Measurements from ENCODE around the gene ABR. TPM values are rescaled to one million over a fixed set of nuclear protein-coding genes. Genes with fewer than 3 reads are reported as not detected.
"Not testable (repeated sequence)": the region's sequence is repeated elsewhere in the genome, so short reads cannot be mapped to it uniquely, and the experiment has no call there.

Gene ABR
- total RNA-seq, 1 donor from 2014 or later, result 59.7 TPM

- H3K27ac Mint-ChIP-seq (ENCODE audit: unreplicated experiment), result no peak overlapping the region
- H3K4me3 Mint-ChIP-seq, result peak overlapping the region; percentile 31
- peaks cover 17% of the 10 kb centered on the region for H3K4me1 Mint-ChIP-seq
- no peaks in the 10 kb centered on the region for H3K9me3 Mint-ChIP-seq
- no peaks in the 10 kb centered on the region for H3K27me3 Mint-ChIP-seq (ENCODE audit: low read depth)
- TF ChIP-seq, protein P1, sequence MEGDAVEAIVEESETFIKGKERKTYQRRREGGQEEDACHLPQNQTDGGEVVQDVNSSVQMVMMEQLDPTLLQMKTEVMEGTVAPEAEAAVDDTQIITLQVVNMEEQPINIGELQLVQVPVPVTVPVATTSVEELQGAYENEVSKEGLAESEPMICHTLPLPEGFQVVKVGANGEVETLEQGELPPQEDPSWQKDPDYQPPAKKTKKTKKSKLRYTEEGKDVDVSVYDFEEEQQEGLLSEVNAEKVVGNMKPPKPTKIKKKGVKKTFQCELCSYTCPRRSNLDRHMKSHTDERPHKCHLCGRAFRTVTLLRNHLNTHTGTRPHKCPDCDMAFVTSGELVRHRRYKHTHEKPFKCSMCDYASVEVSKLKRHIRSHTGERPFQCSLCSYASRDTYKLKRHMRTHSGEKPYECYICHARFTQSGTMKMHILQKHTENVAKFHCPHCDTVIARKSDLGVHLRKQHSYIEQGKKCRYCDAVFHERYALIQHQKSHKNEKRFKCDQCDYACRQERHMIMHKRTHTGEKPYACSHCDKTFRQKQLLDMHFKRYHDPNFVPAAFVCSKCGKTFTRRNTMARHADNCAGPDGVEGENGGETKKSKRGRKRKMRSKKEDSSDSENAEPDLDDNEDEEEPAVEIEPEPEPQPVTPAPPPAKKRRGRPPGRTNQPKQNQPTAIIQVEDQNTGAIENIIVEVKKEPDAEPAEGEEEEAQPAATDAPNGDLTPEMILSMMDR (conservative IDR thresholded peaks at IDR 0.05), result no peak
- no peak for DNase-seq (ENCODE audit: low read depth, low spot score)
- H3K36me3 Mint-ChIP-seq (ENCODE audit: low read depth), result peaks cover 3% of the 10 kb centered on the region
Measured at GRCh38 chr17:1000597-1001461, 179.0 kb downstream of the ABR start.

GRCh38 chr17:998111-998510 lies 181.7 kb downstream of the ABR start:
- Mint-ChIP-seq H3K36me3 (ENCODE audit: low read depth) (peaks cover 3% of the 10 kb centered on the region), H3K4me3 (peak overlapping the region; percentile 99), H3K9me3 (no peaks in the 10 kb centered on the region), H3K27ac (ENCODE audit: unreplicated experiment) (no peak overlapping the region), H3K4me1 (peaks cover 17% of the 10 kb centered on the region), H3K27me3 (ENCODE audit: low read depth) (no peaks in the 10 kb centered on the region)
- DNase-seq (ENCODE audit: low read depth, low spot score), result no peak
- TF ChIP-seq, protein P1 (conservative IDR thresholded peaks at IDR 0.05), result no peak

DNA sequence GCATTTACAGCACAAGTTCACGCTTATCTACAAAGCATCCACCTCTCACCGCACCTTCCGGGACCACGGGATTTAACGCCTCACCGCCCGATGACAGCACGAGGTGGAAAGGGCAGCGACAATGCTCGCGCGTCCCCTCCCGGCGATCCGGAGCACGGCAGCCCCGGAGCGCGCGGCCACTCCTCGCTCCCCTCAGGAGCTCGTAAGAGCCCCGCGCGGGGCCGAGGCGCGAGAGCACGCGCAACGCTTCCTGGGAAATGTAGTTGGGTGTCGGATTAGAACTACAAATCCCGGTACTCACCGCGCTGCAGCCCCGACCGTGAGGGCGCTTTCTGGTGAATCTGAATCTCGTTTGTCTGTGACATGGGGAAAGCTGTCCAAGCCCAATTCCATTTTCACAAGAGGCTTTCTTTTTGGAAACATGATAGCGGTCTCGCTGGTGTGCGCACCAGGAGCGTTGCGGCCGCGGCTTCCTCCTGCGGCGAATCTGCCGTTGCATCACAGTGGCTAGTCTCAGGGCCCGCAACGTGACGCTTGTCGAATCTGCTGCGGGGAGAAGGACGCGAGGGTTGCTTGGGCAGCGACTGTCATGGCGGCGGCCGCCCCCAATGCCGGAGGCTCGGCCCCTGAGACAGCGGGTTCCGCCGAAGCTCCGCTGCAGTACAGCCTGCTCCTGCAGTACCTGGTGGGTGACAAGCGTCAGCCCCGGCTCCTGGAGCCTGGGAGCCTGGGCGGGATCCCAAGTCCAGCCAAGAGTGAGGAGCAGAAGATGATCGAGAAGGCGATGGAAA lies 183.0 kb downstream of the ABR start, which contains the start of gene TIMM22:
TSS of gene TIMM22 (plus strand) at position 576 of the 791 bp plus-strand sequence. CDS start at position 590, 14 bp downstream.
- peaks cover 17% of the 10 kb centered on the region for H3K4me1 Mint-ChIP-seq

DNA sequence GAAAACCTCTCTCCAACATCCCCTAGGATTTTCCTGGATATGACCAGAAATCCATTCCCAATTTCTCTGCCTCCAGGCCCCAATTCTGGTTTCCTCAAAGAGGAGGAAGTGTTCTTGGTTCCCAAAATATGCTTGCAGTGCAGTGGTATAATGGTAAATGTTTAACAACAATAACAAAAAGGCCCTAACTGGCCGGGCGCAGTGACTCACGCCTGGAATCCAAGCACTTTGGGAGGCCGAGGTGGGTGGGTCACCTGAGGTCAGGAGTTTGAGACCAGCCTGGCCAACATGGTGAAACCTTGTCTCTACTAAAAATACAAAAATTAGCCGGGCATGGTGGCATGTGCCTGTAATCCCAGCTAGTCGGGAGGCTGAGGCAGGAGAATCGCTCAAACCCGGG lies 184.5 kb downstream of the ABR start:
- H3K27ac Mint-ChIP-seq (ENCODE audit: unreplicated experiment); H3K36me3 Mint-ChIP-seq (ENCODE audit: low read depth); DNase-seq (ENCODE audit: low read depth, low spot score); H3K27me3 Mint-ChIP-seq (ENCODE audit: low read depth); H3K9me3 Mint-ChIP-seq: not testable (repeated sequence)
- peaks cover 17% of the 10 kb centered on the region for H3K4me1 Mint-ChIP-seq
- peak overlapping the region; percentile 59 for H3K4me3 Mint-ChIP-seq

More for the DNA sequence above, 183.0 kb downstream of the ABR start, which contains the start of gene TIMM22:
- H3K9me3 Mint-ChIP-seq, result no peaks in the 10 kb centered on the region
- H3K36me3 Mint-ChIP-seq (ENCODE audit: low read depth), result no peaks in the 10 kb centered on the region
- TF ChIP-seq, protein P1 (conservative IDR thresholded peaks at IDR 0.05), result peak; percentile 91
- H3K27me3 Mint-ChIP-seq (ENCODE audit: low read depth), result no peaks in the 10 kb centered on the region
- H3K4me3 Mint-ChIP-seq, result peak within 1 kb of the TSS; percentile 99
- DNase-seq (ENCODE audit: low read depth, low spot score), result peak; percentile 91
- H3K27ac Mint-ChIP-seq (ENCODE audit: unreplicated experiment), result peak within 1 kb of the TSS; percentile 100

DNA sequence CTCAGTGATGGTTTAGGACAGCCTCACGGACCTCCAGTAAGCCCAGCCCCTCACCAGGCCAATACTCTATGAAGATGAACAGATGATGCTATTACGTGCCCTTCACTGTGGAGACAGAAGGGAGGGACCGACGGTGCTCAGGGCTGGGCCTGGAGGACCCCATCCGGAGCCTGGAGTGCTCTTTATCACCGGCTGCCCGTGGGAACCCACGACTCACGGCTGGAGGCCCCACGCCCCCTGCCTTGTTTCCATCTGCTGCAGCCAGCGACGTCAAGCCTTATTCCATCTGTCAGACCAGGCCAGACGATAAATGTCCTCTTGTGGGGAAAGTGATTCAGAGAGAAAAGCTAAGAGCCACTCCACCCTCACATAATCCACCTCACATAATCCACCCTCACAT lies 186.8 kb downstream of the ABR start:
- Mint-ChIP-seq H3K27me3 (ENCODE audit: low read depth) (no peaks in the 10 kb centered on the region), H3K36me3 (ENCODE audit: low read depth) (no peaks in the 10 kb centered on the region), H3K4me1 (peaks cover 4% of the 10 kb centered on the region), H3K9me3 (no peaks in the 10 kb centered on the region), H3K27ac (ENCODE audit: unreplicated experiment) (no peak overlapping the region), H3K4me3 (no peak overlapping the region)
- TF ChIP-seq, protein P1 (conservative IDR thresholded peaks at IDR 0.05), result no peak
- no peak for DNase-seq (ENCODE audit: low read depth, low spot score)
